Astrocyte (in vitro differentiated cells and primary cell): ENCODE measurements around the gene SMIM23. TPM values are rescaled to one million over a fixed set of nuclear protein-coding genes. Genes with fewer than 3 reads are reported as not detected.
A peak's percentile ranks its signal among the peaks of the same experiment; 100 is the strongest.
"Not testable (repeated sequence)": the region's sequence is repeated elsewhere in the genome, so short reads cannot be mapped to it uniquely, and the experiment has no call there.

Source experiments
- DNase-seq: peaks from one replicate; pipeline ENCODE4 v3.0.0-alpha.2; 2010; ENCODE audit warnings: low read depth
- FAIRE-seq: peaks from 2 replicates; lab custom pipeline; 2011; peaks lifted over from hg19 to GRCh38; lab: Jason Lieb, UNC
- H2AFZ ChIP-seq: 2 replicates; pipeline ENCODE4 v1.6.0; 2012; ENCODE audit warnings: low read depth, low read length, inconsistent platforms
- H3K27ac ChIP-seq: 2 replicates; pipeline ENCODE4 v1.5.1; 2011; ENCODE audit warnings: low read depth, low read length, inconsistent platforms
- H3K27me3 ChIP-seq: 2 replicates; pipeline ENCODE4 v1.6.0; 2011; ENCODE audit warnings: low read length, inconsistent platforms; ENCODE audit not compliant: insufficient read depth
- H3K36me3 ChIP-seq: 2 replicates; pipeline ENCODE4 v1.5.1; 2011; ENCODE audit warnings: low read length, inconsistent platforms; ENCODE audit not compliant: insufficient read depth
- H3K4me1 ChIP-seq: 2 replicates; pipeline ENCODE4 v1.5.1; 2011; ENCODE audit warnings: low read length, inconsistent platforms; ENCODE audit not compliant: insufficient read depth
- H3K4me2 ChIP-seq: 2 replicates; pipeline ENCODE4 v1.6.0; 2012; ENCODE audit warnings: low read length, inconsistent platforms
- H3K4me3 ChIP-seq: 2 replicates; pipeline ENCODE4 v1.5.1; 2011; ENCODE audit warnings: low read depth, mild to moderate bottlenecking, low read length, inconsistent platforms; ENCODE audit not compliant: insufficient read depth
- H3K79me2 ChIP-seq: 2 replicates; pipeline ENCODE4 v1.6.0; 2012; ENCODE audit warnings: mild to moderate bottlenecking, low read length, inconsistent platforms; ENCODE audit not compliant: insufficient read depth
- H3K9ac ChIP-seq: 2 replicates; pipeline ENCODE4 v1.6.0; 2012; ENCODE audit warnings: mild to moderate bottlenecking, low read length, inconsistent platforms
- H3K9me3 ChIP-seq: 2 replicates; pipeline ENCODE4 v1.5.1; 2012; ENCODE audit warnings: low read depth, mild to moderate bottlenecking, low read length, inconsistent platforms; ENCODE audit not compliant: insufficient read depth
- H4K20me1 ChIP-seq: 2 replicates; pipeline ENCODE4 v1.6.0; 2012; ENCODE audit warnings: low read length, inconsistent platforms; ENCODE audit not compliant: insufficient read depth
- H3K27ac Mint-ChIP-seq: one replicate; pipeline ENCODE4 v1.8.0; 2021; ENCODE audit warnings: mild to moderate bottlenecking, mixed read lengths; ENCODE audit not compliant: unreplicated experiment
- H3K27me3 Mint-ChIP-seq: one replicate; pipeline ENCODE4 v1.8.0; 2021; ENCODE audit warnings: low read depth, mixed read lengths; ENCODE audit not compliant: unreplicated experiment
- H3K36me3 Mint-ChIP-seq: one replicate; pipeline ENCODE4 v1.8.0; 2021; ENCODE audit warnings: low read depth, mixed read lengths; ENCODE audit not compliant: unreplicated experiment
- H3K4me1 Mint-ChIP-seq: one replicate; pipeline ENCODE4 v1.8.0; 2021; ENCODE audit warnings: low read depth, mixed read lengths; ENCODE audit not compliant: unreplicated experiment
- H3K4me3 Mint-ChIP-seq: one replicate; pipeline ENCODE4 v1.8.0; 2021; ENCODE audit warnings: mild to moderate bottlenecking, moderate library complexity, mixed read lengths; ENCODE audit not compliant: unreplicated experiment
- H3K9me3 Mint-ChIP-seq: one replicate; pipeline ENCODE4 v1.8.0; 2021; ENCODE audit warnings: mild to moderate bottlenecking, mixed read lengths; ENCODE audit not compliant: unreplicated experiment
- CTCF ChIP-seq: IDR thresholded peaks from 2 replicates; pipeline ENCODE4 v1.5.1; 2011; ENCODE audit warnings: low read depth, mild to moderate bottlenecking, inconsistent platforms, low read length, moderate library complexity; ENCODE audit not compliant: insufficient read depth
- EZH2 ChIP-seq: IDR thresholded peaks from 2 replicates; pipeline ENCODE4 v1.6.1; 2012; ENCODE audit warnings: mild to moderate bottlenecking, low read length, inconsistent platforms; ENCODE audit not compliant: insufficient read depth
- total RNA-seq: library from RNA; stranded (reverse); gene quantifications from 2 replicates; pipeline ENCODE4 v1.2.1, GENCODE V29; 2021

SMIM23 gene
- total RNA-seq, 1 donor from 2014 or later = not detected

GRCh38 chr5:171776213-171776612, 9.4 kb upstream of the SMIM23 start:
- H3K4me1 Mint-ChIP-seq = no peaks in the 10 kb centered on the region
- H3K27me3 ChIP-seq = no peaks in the 10 kb centered on the region
- no peak overlapping the region for H3K27ac Mint-ChIP-seq
- H3K27me3 Mint-ChIP-seq = peaks cover 12% of the 10 kb centered on the region
- no peak overlapping the region for H3K4me3 ChIP-seq
- H2AFZ ChIP-seq = no peak overlapping the region
- H3K4me2 ChIP-seq = no peak overlapping the region
- FAIRE-seq = no peak
- H3K36me3 ChIP-seq = no peaks in the 10 kb centered on the region
- no peak for DNase-seq
- H3K27ac ChIP-seq = no peak overlapping the region
- H3K36me3 Mint-ChIP-seq = no peaks in the 10 kb centered on the region
- no peaks in the 10 kb centered on the region for H3K9me3 ChIP-seq
- H3K9ac ChIP-seq = no peak overlapping the region
- H4K20me1 ChIP-seq = no peaks in the 10 kb centered on the region
- H3K79me2 ChIP-seq = no peaks in the 10 kb centered on the region
- H3K4me3 Mint-ChIP-seq = no peak overlapping the region
- H3K9me3 Mint-ChIP-seq = peaks cover 12% of the 10 kb centered on the region
- H3K4me1 ChIP-seq = peaks cover 6% of the 10 kb centered on the region
- TF ChIP-seq CTCF (no peak), EZH2 (no peak)

- H3K27ac Mint-ChIP-seq = no peak overlapping the region
- Histone ChIP-seq H3K4me1 (peaks cover 6% of the 10 kb centered on the region), H4K20me1 (no peaks in the 10 kb centered on the region), H2AFZ (peak overlapping the region; percentile 52), H3K4me2 (no peak overlapping the region), H3K79me2 (no peaks in the 10 kb centered on the region), H3K9ac (no peak overlapping the region), H3K4me3 (no peak overlapping the region), H3K9me3 (peaks cover 3% of the 10 kb centered on the region), H3K36me3 (no peaks in the 10 kb centered on the region), H3K27me3 (no peaks in the 10 kb centered on the region), H3K27ac (no peak overlapping the region)
- no peak overlapping the region for H3K4me3 Mint-ChIP-seq
- no peaks in the 10 kb centered on the region for H3K4me1 Mint-ChIP-seq
- H3K27me3 Mint-ChIP-seq = peaks cover 12% of the 10 kb centered on the region
- peak; percentile 80 for DNase-seq
- TF ChIP-seq EZH2 (no peak), CTCF (no peak)
- no peak for FAIRE-seq
- H3K36me3 Mint-ChIP-seq = peaks cover 2% of the 10 kb centered on the region
- peaks cover 12% of the 10 kb centered on the region for H3K9me3 Mint-ChIP-seq
These were observed 8.6 kb upstream of the SMIM23 start for GRCh38 chr5:171776770-171777759.

- H3K9me3 Mint-ChIP-seq, DNase-seq, H2AFZ ChIP-seq, H3K4me3 ChIP-seq, H3K36me3 ChIP-seq, H3K27ac ChIP-seq, H3K9me3 ChIP-seq, H3K27ac Mint-ChIP-seq, FAIRE-seq, H3K27me3 ChIP-seq, H3K4me3 Mint-ChIP-seq, H3K4me1 Mint-ChIP-seq, H3K36me3 Mint-ChIP-seq, H3K4me1 ChIP-seq, H3K4me2 ChIP-seq, H4K20me1 ChIP-seq, H3K9ac ChIP-seq, H3K79me2 ChIP-seq: not testable (repeated sequence)
- peaks cover 11% of the 10 kb centered on the region for H3K27me3 Mint-ChIP-seq
These were observed 3.9 kb upstream of the SMIM23 start for GRCh38 chr5:171781744-171782143.
